Endothelial cell of umbilical vein (primary cell): ENCODE measurements around the gene LRCOL1. TPM values are rescaled to one million over a fixed set of nuclear protein-coding genes. Genes with fewer than 3 reads are reported as not detected.
A peak's percentile ranks its signal among the peaks of the same experiment; 100 is the strongest.

Experiments used
- BruUV-seq: library from RNA; stranded (reverse); fragments of 400-500 nt; replicated peaks from 2 replicates; lab custom pipeline; 2021; lab: Mats Ljungman, UMichigan
- CTCF ChIA-PET: fragments of 300-600, 350-600 bp; sonication (Branson Sonifier 250); formaldehyde crosslinking; loops from one replicate; lab custom pipeline; 2021; ENCODE audit warnings: antibody characterized with exemption, inconsistent platforms; lab: Charles Lee
- POLR2A ChIA-PET: fragments of 300-600, 350-600 bp; sonication (Branson Sonifier 250); formaldehyde crosslinking; loops from one replicate; lab custom pipeline; 2021; ENCODE audit warnings: antibody characterized with exemption, inconsistent platforms; lab: Charles Lee
- DNase-seq: peaks from one replicate; pipeline ENCODE4 v3.0.0-alpha.2; 2011; ENCODE audit warnings: low read depth, low spot score
- FAIRE-seq: peaks from 2 replicates; lab custom pipeline; 2011; peaks lifted over from hg19 to GRCh38; lab: Jason Lieb, UNC
- H2AFZ ChIP-seq: 2 replicates; pipeline ENCODE4 v1.6.0; 2012; ENCODE audit warnings: low read depth, low read length, control low read depth, inconsistent platforms
- H3K27ac ChIP-seq: 2 replicates; pipeline ENCODE4 v1.5.1; 2011; ENCODE audit warnings: low read depth, mild to moderate bottlenecking, control low read depth, low read length, moderate library complexity; ENCODE audit not compliant: insufficient read depth
- H3K27me3 ChIP-seq, 2 experiments: 2 replicates each; pipeline versions ENCODE4 v1.6.0 to v1.6.1; 2011; ENCODE audit warnings: low read length in 2 of 2, mixed read lengths in 1 of 2; ENCODE audit not compliant: control insufficient read depth in 2 of 2, insufficient read depth in 2 of 2
- H3K36me3 ChIP-seq, 2 experiments: 2 replicates in 1 of 2; 3 replicates in 1 of 2; pipeline ENCODE4 v1.5.1; 2011; ENCODE audit warnings: low read length in 2 of 2, mild to moderate bottlenecking in 1 of 2, moderate library complexity in 1 of 2; ENCODE audit not compliant: control insufficient read depth in 2 of 2, insufficient read depth in 2 of 2; ENCODE audit errors: extremely low read depth in 1 of 2
- H3K4me1 ChIP-seq: 3 replicates; pipeline ENCODE4 v1.5.1; 2011; ENCODE audit warnings: mild to moderate bottlenecking, low read length; ENCODE audit not compliant: control insufficient read depth, insufficient read depth; ENCODE audit errors: extremely low read depth
- H3K4me2 ChIP-seq: 2 replicates; pipeline ENCODE4 v1.6.1; 2011; ENCODE audit warnings: low read length, control low read depth, mixed read lengths; ENCODE audit not compliant: insufficient read depth
- H3K4me3 ChIP-seq, 3 experiments: fragments of 200-600 bp in 1 of 3; sonication (generic), shearing (Covaris generic) in 1 of 3; replicated peaks in 1 of 3; 2 replicates each; pipeline ENCODE4 v1.5.1; 2011 to 2016; ENCODE audit warnings: control low read depth in 3 of 3, low read length in 3 of 3, mild to moderate bottlenecking in 2 of 3, inconsistent platforms in 1 of 3, low read depth in 1 of 3, moderate library complexity in 1 of 3; ENCODE audit not compliant: insufficient read depth in 1 of 3
- H3K79me2 ChIP-seq: 2 replicates; pipeline ENCODE4 v1.6.0; 2012; ENCODE audit warnings: low read length, inconsistent platforms; ENCODE audit not compliant: control insufficient read depth, insufficient read depth
- H3K9ac ChIP-seq: replicated peaks from 2 replicates; pipeline ENCODE3; 2011; ENCODE audit warnings: low read length, control low read depth; ENCODE audit not compliant: insufficient read depth; ENCODE audit errors: extremely low read depth
- H3K9me1 ChIP-seq: replicated peaks from 3 replicates; pipeline ENCODE4 v1.6.0; 2011; ENCODE audit warnings: mild to moderate bottlenecking, low read length; ENCODE audit not compliant: control insufficient read depth, insufficient read depth; ENCODE audit errors: extremely low read depth
- H3K9me3 ChIP-seq: replicated peaks from 2 replicates; pipeline ENCODE4 v1.5.1; 2012; ENCODE audit warnings: low read length, inconsistent platforms; ENCODE audit not compliant: control insufficient read depth, insufficient read depth
- H4K20me1 ChIP-seq: replicated peaks from 2 replicates; pipeline ENCODE3; 2011; ENCODE audit warnings: mild to moderate bottlenecking, low read length; ENCODE audit not compliant: control insufficient read depth, insufficient read depth; ENCODE audit errors: extremely low read depth
- CTCF ChIP-seq, 2 donors: IDR thresholded peaks; 1 replicate in 1 of 2; 2 replicates in 1 of 2; pipeline ENCODE4 v1.5.1; 2011; ENCODE audit warnings: low read length in 2 of 2, mild to moderate bottlenecking in 2 of 2, moderate library complexity in 2 of 2, control low read depth in 1 of 2, inconsistent platforms in 1 of 2, low read depth in 1 of 2; ENCODE audit not compliant: insufficient read depth in 1 of 2; ENCODE audit errors: extremely low read depth in 1 of 2
- EZH2 ChIP-seq: IDR thresholded peaks from 2 replicates; pipeline ENCODE4 v1.6.1; 2012; ENCODE audit warnings: borderline replicate concordance, low read depth, mild to moderate bottlenecking, moderate library complexity, low read length, inconsistent platforms; ENCODE audit not compliant: severe bottlenecking
- FOS ChIP-seq: IDR thresholded peaks from 2 replicates; pipeline ENCODE4 v1.6.1; 2011; ENCODE audit warnings: mild to moderate bottlenecking, low read length, moderate library complexity, borderline replicate concordance; ENCODE audit not compliant: insufficient read depth
- GATA2 ChIP-seq: IDR thresholded peaks from 2 replicates; pipeline ENCODE4 v1.7.0; 2011; ENCODE audit warnings: low read depth, mild to moderate bottlenecking, moderate library complexity, mixed read lengths, low read length; ENCODE audit not compliant: insufficient read length, insufficient read depth
- JUN ChIP-seq: IDR thresholded peaks from 2 replicates; pipeline ENCODE4 v1.6.1; 2011; ENCODE audit warnings: borderline replicate concordance, low read depth; ENCODE audit not compliant: insufficient read length, insufficient read depth
- MAX ChIP-seq: IDR thresholded peaks from 2 replicates; pipeline ENCODE4 v1.6.1; 2011; ENCODE audit not compliant: insufficient read depth, insufficient read length
- MYC ChIP-seq: IDR thresholded peaks from one replicate; pipeline ENCODE4 v1.6.1; 2011; ENCODE audit warnings: mild to moderate bottlenecking, low read depth, low read length
- POLR2A ChIP-seq: IDR thresholded peaks from 2 replicates; pipeline ENCODE4 v1.6.1; 2012; ENCODE audit warnings: low read depth, mild to moderate bottlenecking, control low read depth, low read length
- POLR2AphosphoS5 ChIP-seq: IDR thresholded peaks from 2 replicates; pipeline ENCODE4 v1.6.1; 2012; ENCODE audit warnings: low read depth, mild to moderate bottlenecking, control low read depth, low read length, moderate library complexity; ENCODE audit not compliant: insufficient read depth
- dilution Hi-C: fragments of 300-500 bp; cut with MboI; formaldehyde crosslinking; loops from one replicate; pipeline ENCODE4 v1.15.0; 2019; ENCODE audit warnings: low sequenced_read_pairs; ENCODE audit not compliant: extremely low pct_ligation_motif_present
- intact Hi-C: fragments of 100-400 bp; cut with micrococcal nuclease; formaldehyde crosslinking; loops from one replicate; pipeline ENCODE4 v1.10.0; 2022
- polyA plus RNA-seq, 4 experiments: library from polyadenylated mRNA; depleted of rRNA in 3 of 4; stranded (reverse) in 3 of 4; unstranded in 1 of 4; fragments of >200 nt; gene quantifications; 2 replicates each; pipeline versions ENCODE4 v1.2.1 to v1.2.3, GENCODE V29; 2011 to 2012; ENCODE audit warnings: missing spikeins in 1 of 4
- total RNA-seq: library from RNA; stranded (reverse); gene quantifications from 2 replicates; pipeline ENCODE4 v1.2.3, GENCODE V29; 2021

Gene LRCOL1
- total and polyA plus RNA-seq, 2 donors (not counting 3 experiments of a cell fraction or from before 2014, with no cell fraction given): 1.2 to 1.5 TPM

GRCh38 chr12:132582582-132583410, 27.6 kb downstream of the LRCOL1 start:
- BruUV-seq: no TSS peak
- Histone ChIP-seq H3K9me1 (no peaks in the 10 kb centered on the region), H2AFZ (no peak overlapping the region), H3K4me1 (no peaks in the 10 kb centered on the region), H3K36me3 (peaks cover 0 to 6% of the 10 kb centered on the region in 2 experiments), H3K4me2 (no peak overlapping the region), H3K79me2 (no peaks in the 10 kb centered on the region), H3K9me3 (no peaks in the 10 kb centered on the region), H3K9ac (no peak overlapping the region), H4K20me1 (no peaks in the 10 kb centered on the region), H3K27me3 (peaks cover 0 to 5% of the 10 kb centered on the region in 2 experiments), H3K4me3 (no peak overlapping the region), H3K27ac (no peak overlapping the region)
- no peak for FAIRE-seq
- no peak for DNase-seq
- dilution Hi-C loops (no loop called here), intact Hi-C loops (no loop called here)
- TF ChIP-seq EZH2 (peak; percentile 32), POLR2AphosphoS5 (no peak)
- POLR2A ChIA-PET: no interaction called here
- CTCF ChIA-PET: no interaction called here

- intact Hi-C loops (no loop called here), dilution Hi-C loops (no loop called here)
- no peak overlapping the region for H3K4me3 ChIP-seq
- POLR2A ChIA-PET: no interaction called here
- no peak overlapping the region for H2AFZ ChIP-seq
- H3K79me2 ChIP-seq: no peaks in the 10 kb centered on the region
- no peaks in the 10 kb centered on the region for H4K20me1 ChIP-seq
- DNase-seq: no peak
- no TSS peak for BruUV-seq
- no peaks in the 10 kb centered on the region for H3K9me3 ChIP-seq
- H3K36me3 ChIP-seq: peaks cover 0 to 11% of the 10 kb centered on the region in 2 experiments
- CTCF ChIA-PET: no interaction called here
- H3K27ac ChIP-seq: no peak overlapping the region
- H3K4me1 ChIP-seq: no peaks in the 10 kb centered on the region
- no peaks in the 10 kb centered on the region for H3K9me1 ChIP-seq
- no peak overlapping the region for H3K4me2 ChIP-seq
- H3K9ac ChIP-seq: no peak overlapping the region
- no peak for FAIRE-seq
- peaks cover 0 to 5% of the 10 kb centered on the region in 2 experiments for H3K27me3 ChIP-seq
- TF ChIP-seq EZH2: no peak
- TF ChIP-seq MYC: no peak
- TF ChIP-seq JUN: no peak
- TF ChIP-seq POLR2A: no peak
- TF ChIP-seq CTCF (IDR thresholded peaks at IDR 0.05; ENCODE audit: extremely low read depth in 1 of 2, insufficient read depth in 1 of 2, low read depth in 1 of 2, low read length in 2 of 2): no peak
- no peak for TF ChIP-seq POLR2AphosphoS5
- no peak for TF ChIP-seq FOS
- no peak for TF ChIP-seq MAX
- no peak for TF ChIP-seq GATA2
These were observed 28.3 kb downstream of the LRCOL1 start for GRCh38 chr12:132582058-132582420.
